HG02759 (cell line): Measurements from ENCODE around the gene PPFIBP2.
"Not testable (repeated sequence)": the region's sequence is repeated elsewhere in the genome, so short reads cannot be mapped to it uniquely, and the experiment has no call there.

ENCODE experiments used
- ATAC-seq: cut with Tn5 transposase; IDR thresholded peaks from one replicate; pipeline ENCODE4 v1.9.1; 2021; ENCODE audit warnings: mild to moderate bottlenecking, moderate library complexity; ENCODE audit not compliant: unreplicated experiment

The PPFIBP2 gene

GRCh38 chr11:7655253-7656217 is 141.7 kb downstream of the PPFIBP2 start:
- ATAC-seq = no peak

DNA sequence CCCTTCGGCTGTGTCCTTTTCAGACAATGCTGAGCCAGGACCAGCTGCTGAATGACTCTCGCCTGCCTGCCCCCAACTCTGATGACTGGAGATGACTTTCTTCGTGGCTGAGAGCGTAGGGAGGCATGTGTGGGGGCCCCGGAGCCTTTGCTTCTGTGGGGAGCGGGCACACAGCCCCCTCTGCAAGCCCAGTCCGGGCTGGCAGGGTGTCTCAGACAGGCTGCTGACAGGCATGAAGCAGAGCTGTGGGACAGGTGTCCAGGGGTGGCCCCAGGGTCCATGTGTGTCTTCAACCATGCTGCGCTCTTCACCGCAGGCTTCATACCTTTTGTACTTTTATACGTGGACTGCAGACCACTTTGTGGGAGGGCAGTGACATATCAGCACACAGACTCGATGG is 142.9 kb downstream of the PPFIBP2 start:
- no peak for ATAC-seq

DNA sequence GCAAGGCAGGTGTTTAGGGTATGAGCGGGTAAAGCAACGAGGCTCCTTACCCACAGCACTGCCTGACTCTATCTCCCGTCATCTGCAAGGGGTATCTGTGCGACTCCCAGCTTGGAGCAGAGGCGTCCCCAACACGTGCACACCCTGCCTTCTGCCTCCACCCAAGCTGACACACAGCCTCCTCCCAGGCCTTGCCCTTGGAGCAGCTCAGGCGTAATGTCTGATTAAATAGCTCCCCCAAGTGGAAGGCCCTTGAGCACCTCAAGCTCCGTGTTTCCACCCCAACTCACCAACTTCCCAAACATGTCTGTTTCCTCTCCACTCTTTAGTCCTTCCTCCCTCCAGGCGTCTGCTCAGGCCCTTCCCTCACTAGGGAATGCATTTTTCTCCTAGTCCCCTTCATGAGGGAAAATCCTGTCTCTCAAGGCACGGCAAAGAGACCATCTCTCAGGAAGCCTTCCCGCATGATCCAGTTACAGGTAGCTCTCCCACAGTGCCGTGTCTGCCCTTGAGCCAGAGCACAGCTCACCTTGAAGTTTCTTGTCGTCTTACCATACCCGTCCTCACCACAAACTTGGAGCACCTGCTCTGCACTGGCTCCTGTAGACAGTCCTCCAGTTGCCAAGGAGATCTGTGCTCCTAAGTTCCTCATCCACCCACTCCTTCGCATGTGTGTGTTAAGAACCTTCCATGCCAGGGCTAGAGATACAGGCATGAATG is 143.7 kb downstream of the PPFIBP2 start:
- peak; percentile 61 for ATAC-seq

DNA sequence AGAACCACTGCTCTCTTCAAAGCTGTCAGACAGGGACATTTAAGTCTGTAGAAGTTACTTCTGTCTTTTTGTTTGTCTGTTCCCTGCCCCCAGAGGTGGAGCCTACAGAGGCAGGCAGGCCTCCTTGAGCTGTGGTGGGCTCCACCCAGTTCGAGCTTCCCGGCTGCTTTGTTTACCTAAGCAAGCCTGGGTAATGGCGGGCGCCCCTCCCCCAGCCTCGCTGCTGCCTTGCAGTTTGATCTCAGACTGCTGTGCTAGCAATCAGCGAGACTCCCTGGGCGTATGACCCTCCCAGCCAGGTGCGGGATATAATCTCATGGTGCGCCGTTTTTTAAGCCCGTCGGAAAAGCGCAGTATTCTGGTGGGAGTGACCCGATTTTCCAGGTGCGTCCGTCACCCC is 149.7 kb downstream of the PPFIBP2 start:
- ATAC-seq = not testable (repeated sequence)

GRCh38 chr11:7664867-7665266 is 151.1 kb downstream of the PPFIBP2 start:
- no peak for ATAC-seq

- peak; percentile 100 for ATAC-seq
Measured at GRCh38 chr11:7665473-7666291, 151.9 kb downstream of the PPFIBP2 start.

DNA sequence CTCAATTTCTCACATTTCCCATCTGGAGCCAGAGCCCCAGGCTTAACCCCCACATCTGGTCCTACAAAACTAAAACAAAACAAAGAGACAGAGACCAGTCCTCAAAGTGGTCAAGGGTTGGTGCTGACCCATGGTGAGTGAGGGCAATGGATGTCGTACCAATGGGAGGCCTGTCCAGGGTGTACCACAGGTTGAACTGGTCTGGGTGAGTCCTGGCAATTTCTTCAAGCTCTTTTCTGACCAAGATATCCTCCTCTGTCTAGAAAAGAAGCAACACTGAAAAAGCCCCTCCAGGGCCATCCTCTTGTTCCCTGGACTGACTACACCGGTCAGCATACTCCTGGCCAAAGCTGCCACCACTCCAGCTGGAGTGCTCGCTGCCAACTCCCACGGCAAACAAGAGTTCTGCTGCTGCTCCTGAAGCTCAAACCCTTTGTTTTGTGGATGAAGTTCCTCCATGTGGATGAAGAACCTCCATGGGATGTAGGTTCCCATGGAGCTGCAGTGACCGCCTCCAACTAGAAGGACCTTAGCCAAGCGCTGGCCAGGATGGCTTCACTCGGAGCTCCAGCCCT is 152.6 kb downstream of the PPFIBP2 start:
- ATAC-seq = no peak

DNA sequence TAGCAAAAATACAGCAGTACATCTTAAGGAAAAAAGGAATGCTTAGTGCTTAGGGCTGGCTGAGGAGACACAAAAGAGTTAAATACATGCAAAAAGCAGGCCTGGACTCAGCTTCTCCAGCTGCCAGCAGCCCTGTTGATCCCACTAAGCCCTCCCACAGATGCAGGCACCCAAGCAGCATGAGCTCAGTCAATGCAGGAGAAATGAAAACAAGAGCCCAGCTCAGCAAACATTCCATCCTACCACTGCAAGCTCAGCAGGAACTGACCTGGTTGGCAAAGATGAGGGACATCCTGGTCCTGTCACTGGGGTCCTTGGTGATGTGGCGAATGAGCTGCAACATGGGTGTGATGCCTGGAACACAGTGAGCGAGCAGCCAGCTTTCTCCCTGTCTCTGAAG is 153.7 kb downstream of the PPFIBP2 start:
- ATAC-seq = no peak

DNA sequence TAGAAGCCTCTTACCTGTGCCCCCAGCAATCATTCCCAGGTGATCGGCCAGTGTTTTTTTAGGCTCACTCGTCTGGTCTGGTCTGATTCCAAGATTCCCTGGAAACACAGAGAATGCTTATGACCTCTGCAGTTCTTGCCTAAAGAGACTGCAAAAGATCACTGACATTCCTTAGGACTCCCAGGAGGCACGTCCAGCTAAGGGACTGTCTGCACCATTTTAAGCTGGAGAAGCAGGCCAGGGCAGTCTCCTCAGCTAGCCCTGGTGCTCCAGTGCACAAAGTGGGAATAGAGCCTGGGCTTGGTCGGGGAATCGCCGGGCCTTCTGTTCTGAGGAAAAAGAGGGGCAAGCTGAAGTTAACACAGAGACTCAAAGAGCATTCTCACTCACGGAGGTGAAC is 154.7 kb downstream of the PPFIBP2 start:
- ATAC-seq = no peak

DNA sequence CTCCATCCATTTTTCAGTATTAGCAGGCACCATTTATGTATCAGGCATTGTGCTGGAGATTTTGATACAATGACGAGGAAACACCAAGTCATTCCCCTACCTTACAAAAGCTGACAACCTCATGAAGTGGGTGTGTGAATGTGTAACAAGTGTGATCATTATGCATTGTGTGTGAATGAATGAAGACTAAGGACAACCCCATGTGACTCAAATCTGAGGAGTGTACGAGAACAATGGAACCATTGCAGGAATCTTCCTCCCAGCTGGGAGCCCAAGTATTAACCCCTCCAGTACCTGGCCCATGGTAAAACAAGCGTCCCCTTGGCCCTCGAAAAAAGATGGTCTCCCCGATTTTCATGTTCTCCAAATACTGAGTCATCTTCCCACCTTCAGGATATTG is 155.1 kb downstream of the PPFIBP2 start:
- ATAC-seq = no peak

DNA sequence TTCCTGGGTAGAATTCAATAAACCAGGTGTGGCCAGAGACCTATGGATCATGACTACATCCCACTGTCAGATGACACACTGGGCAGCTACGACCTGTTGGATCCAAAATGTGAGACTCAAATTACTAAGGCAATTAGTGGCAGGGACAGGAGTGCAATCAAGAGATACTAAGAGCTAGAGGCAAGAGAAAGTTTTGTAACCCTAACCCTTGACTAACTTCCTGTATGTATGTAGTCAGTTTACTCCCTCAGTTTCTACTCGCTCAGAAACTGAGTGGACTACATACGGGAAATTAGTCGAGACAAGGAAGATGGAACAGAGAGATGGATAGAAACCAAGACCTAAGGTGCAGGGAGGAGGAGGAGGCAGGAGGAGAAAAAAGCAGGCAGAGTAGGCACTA is 156.8 kb downstream of the PPFIBP2 start:
- ATAC-seq = no peak

DNA sequence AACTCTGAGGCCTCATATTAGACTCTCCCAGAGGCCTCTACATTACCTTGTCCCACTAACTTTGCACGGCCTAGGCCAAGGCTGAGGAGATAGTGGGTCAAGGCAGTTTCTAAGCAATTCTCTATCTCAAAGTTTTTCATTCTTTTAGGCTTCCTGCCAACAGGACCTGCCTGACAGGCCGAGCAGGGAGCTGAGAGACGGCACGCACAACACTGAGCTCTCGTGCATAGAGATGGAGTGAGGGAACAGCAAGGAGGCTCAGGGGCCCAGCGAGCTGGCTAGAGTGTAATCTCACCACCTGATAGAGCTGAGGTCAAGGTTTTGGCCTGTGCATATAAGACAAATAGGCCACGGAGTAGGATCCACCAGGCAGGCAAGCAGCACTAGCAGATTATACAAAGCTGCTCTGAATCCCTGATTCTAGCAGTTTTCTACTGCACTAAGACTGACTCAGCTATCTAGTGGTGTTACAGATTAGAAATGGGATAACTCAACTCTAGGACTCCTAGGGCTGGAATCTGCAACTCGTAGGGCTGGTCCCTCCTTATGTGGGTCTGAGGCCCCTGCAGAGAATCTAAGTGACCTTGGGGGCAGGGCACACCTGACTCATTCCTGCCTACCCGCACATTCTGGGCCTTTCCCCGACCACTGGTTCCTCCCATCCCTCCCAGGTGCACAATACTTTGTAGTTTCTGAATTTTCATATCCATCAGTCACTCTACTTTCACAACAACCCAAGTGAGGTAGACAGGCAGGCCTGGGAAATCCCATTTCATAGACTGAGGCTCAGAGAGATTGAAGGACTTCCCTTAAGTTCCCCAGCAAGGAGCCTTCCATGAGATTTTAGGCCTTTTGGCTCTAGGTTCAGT is 157.8 kb downstream of the PPFIBP2 start:
- ATAC-seq = peak; percentile 74

DNA sequence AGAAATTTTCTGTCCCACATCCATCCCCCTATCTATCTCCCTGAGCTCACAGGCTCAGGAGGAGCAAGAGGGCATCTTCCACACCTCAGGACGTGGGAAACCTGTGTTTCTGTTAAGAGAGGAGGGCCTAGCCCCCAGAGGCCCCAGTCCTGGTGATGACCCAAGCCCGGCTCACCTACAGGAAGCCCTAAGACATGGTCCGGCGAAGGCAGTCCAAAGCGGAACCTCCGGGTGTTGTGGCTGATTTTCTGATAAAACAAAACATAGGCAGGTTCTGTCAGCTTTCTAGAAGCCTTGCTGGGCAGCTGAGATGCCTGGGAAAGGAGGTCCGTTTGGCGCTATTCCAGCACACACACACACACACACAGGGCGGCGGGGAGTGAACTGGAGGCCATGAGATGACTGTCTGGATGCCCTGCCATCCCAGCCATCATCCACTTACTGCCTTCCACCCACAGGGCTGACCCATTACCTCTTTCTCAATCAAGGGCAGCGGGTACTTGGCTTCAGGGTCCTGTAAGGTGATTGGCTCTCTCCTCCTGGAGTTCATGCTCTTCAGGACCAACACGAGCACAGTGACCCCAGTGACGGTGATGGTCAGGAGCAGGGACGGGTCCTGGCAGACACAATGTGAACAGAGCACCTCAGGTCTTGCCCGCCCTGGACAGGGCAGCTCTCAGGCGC is 158.6 kb downstream of the PPFIBP2 start:
- ATAC-seq = no peak

DNA sequence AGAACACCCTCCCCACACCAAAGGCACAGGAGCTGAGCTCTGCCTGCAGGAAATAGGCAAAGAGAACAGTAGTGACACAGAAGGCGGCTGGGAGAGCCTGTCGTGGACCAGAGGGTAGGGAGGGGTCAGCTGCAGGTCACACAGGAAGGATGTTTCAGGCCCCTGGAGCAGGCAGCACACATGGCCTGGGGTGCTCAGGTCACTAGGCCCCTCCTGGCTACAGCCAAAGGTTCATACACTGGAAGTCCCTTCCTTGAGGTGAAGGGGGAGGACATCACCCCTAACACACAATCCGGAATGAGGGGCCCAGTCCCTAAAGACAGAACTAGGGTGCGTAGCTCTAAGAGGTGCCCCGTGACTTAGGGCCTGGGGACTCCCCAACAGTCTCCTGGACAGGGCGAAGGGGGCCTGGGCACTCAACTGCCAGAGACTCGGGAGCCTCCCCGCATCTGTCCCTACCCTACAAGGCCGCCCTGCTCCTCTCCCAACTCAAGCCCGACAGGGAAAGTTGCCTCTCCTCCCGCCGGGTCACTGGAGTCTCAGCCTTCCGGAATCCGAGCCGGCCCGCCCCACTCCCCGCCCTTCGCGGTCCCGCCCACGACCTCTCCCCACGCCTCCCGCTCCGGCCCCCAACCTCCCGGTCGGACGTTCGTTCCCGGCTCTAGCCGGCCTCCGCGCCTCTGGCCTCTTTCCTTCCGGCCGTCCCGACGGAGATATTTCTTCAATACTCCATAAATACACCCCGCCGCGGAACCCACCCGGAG is 159.3 kb downstream of the PPFIBP2 start, which contains the start of gene CYB5R2:
CYB5R2 (minus strand) TSS at position 541 of the 764 bp plus-strand sequence. CDS start 675 bp downstream, outside the sequence.
- no peak for ATAC-seq

- ATAC-seq = no peak
Measured at GRCh38 chr11:7673724-7674434, 160.1 kb downstream of the PPFIBP2 start.

- ATAC-seq = no peak
Measured at GRCh38 chr11:7675631-7676030, 161.8 kb downstream of the PPFIBP2 start.

DNA sequence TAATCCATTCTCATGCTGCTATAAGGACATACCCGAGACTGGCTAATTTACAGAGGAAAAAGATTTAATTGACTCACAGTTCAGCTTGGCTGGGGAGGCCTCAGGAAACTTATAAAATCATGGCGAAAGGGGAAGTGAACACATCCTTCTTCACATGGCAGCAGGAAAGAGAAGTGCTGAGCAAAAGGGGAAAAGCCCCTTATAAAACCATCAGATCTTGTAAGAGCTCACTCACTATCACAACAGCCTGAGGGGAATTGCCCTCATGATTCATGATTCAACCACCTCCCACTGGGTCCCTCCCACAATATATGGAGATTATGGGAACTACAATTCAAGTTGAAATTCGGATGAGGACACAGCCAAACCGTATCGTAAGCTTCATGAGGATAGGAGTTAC is 163.3 kb downstream of the PPFIBP2 start:
- no peak for ATAC-seq

DNA sequence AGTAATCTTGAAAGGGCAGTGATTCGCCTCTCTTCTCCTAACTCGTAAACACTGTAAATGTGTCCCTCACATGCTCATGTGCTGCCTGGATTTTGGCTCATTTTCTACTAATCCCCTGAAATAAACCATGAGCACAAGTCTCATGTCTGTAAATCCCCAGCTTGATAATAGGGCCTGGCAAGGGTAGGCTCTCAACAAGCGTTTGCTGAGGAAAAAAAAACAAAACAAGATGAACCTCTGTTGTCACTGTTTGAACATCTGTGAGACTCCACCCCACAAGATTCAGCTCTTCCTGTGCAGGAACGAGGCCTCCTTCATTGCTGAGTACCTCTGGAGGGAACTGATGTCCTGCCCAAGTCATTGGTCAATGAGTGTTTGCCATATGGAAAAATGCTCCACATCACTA is 164.0 kb downstream of the PPFIBP2 start:
- no peak for ATAC-seq
